Activated CD4-positive, CD25-positive, alpha-beta regulatory T cell treated with anti-CD3 and anti-CD28 coated beads, Interleukin-2, amount 50 U/mL, for 16 hours (primary cell): ENCODE data around the gene MAP2K5.

ENCODE experiments used
- DNase-seq: peaks from one replicate; pipeline ENCODE4 v3.0.0-alpha.2; 2020; ENCODE audit warnings: low read depth, low spot score

The MAP2K5 gene

GRCh38 chr15:67542420-67543347 is at the start of gene MAP2K5:
MAP2K5 (plus strand) TSS chr15:67542703; CDS start chr15:67543336, 633 bp downstream.
- DNase-seq, result peak; percentile 67

- no peak for DNase-seq
Measured at GRCh38 chr15:67495585-67495984, 46.9 kb upstream of the MAP2K5 start.

- DNase-seq, result no peak
Measured at GRCh38 chr15:67501177-67501835, 41.2 kb upstream of the MAP2K5 start.

GRCh38 chr15:67501836-67502461 is 40.6 kb upstream of the MAP2K5 start:
- no peak for DNase-seq

- DNase-seq, result no peak
Measured at GRCh38 chr15:67504056-67504455, 38.4 kb upstream of the MAP2K5 start.

GRCh38 chr15:67504796-67505195 is 37.7 kb upstream of the MAP2K5 start:
- no peak for DNase-seq

- DNase-seq, result no peak
Measured at GRCh38 chr15:67505675-67506572, 36.6 kb upstream of the MAP2K5 start.

GRCh38 chr15:67506775-67507747 is 35.4 kb upstream of the MAP2K5 start:
- DNase-seq, result no peak

GRCh38 chr15:67508407-67508806 is 34.1 kb upstream of the MAP2K5 start:
- no peak for DNase-seq

GRCh38 chr15:67509918-67510317 is 32.6 kb upstream of the MAP2K5 start:
- no peak for DNase-seq

- DNase-seq, result no peak
Measured at GRCh38 chr15:67510597-67511190, 31.8 kb upstream of the MAP2K5 start.

GRCh38 chr15:67511606-67512005 is 30.9 kb upstream of the MAP2K5 start:
- no peak for DNase-seq

- DNase-seq, result no peak
Measured at GRCh38 chr15:67512140-67512539, 30.4 kb upstream of the MAP2K5 start.

- no peak for DNase-seq
Measured at GRCh38 chr15:67512933-67513714, 29.4 kb upstream of the MAP2K5 start.

GRCh38 chr15:67515090-67515489 is 27.4 kb upstream of the MAP2K5 start:
- DNase-seq, result no peak

- DNase-seq, result no peak
Measured at GRCh38 chr15:67515557-67515956, 26.9 kb upstream of the MAP2K5 start.

- no peak for DNase-seq
Measured at GRCh38 chr15:67520321-67521028, 22.0 kb upstream of the MAP2K5 start.

- DNase-seq, result peak; percentile 63
Measured at GRCh38 chr15:67521029-67521782, 21.3 kb upstream of the MAP2K5 start, which contains the start of gene C15orf61. C15orf61 (plus strand) TSS chr15:67521131; CDS start chr15:67521249, 118 bp downstream.
